ENCODE measurements around the gene DDX25.

DDX25 gene

DNA sequence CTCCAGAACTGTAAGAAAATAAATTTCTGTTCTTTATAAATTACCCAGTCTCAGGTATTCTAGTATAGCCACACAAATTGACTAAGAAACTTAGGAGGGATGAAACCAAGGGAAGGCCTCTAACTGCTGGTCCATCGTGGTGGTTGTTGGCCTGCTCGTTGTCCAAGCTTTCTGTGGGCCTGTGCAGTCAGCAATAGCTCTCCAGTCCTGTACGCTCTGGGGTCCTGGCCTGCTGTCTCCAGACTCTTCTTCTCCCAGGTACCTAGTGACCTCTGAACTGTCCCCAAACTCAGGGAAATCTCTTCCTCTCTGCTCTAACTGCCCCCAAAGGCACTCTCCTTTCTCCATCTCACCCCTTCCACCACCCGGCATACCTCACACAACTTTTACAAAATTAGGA is 35.8 kb downstream of the DDX25 start:
- Histone ChIP-seq H3K9me3 (replicated peaks; ENCODE audit: low read length) (no peaks in the 10 kb centered on the region), H3K27me3 (ENCODE audit: control insufficient read depth, insufficient read depth, low read length) (no peaks in the 10 kb centered on the region), H3K4me2 (ENCODE audit: low read length) (no peak overlapping the region), H3K9ac (ENCODE audit: low read depth, low read length) (no peak overlapping the region), H3K4me1 (ENCODE audit: control insufficient read depth, insufficient read depth, low read length) (peaks cover 3% of the 10 kb centered on the region), H3K36me3 (ENCODE audit: insufficient read depth, low read length) (no peaks in the 10 kb centered on the region), H3K4me3 (ENCODE audit: low read length) (no peak overlapping the region)

- Histone ChIP-seq H3K4me3 (ENCODE audit: low read length) (no peak overlapping the region), H3K36me3 (ENCODE audit: insufficient read depth, low read length) (no peaks in the 10 kb centered on the region), H3K4me2 (ENCODE audit: low read length) (no peak overlapping the region), H3K4me1 (ENCODE audit: control insufficient read depth, insufficient read depth, low read length) (peaks cover 3% of the 10 kb centered on the region), H3K9me3 (replicated peaks; ENCODE audit: low read length) (no peaks in the 10 kb centered on the region), H3K27me3 (ENCODE audit: control insufficient read depth, insufficient read depth, low read length) (no peaks in the 10 kb centered on the region), H3K9ac (ENCODE audit: low read depth, low read length) (no peak overlapping the region)
Measured at GRCh38 chr11:125941267-125941618, 36.9 kb downstream of the DDX25 start.

DNA sequence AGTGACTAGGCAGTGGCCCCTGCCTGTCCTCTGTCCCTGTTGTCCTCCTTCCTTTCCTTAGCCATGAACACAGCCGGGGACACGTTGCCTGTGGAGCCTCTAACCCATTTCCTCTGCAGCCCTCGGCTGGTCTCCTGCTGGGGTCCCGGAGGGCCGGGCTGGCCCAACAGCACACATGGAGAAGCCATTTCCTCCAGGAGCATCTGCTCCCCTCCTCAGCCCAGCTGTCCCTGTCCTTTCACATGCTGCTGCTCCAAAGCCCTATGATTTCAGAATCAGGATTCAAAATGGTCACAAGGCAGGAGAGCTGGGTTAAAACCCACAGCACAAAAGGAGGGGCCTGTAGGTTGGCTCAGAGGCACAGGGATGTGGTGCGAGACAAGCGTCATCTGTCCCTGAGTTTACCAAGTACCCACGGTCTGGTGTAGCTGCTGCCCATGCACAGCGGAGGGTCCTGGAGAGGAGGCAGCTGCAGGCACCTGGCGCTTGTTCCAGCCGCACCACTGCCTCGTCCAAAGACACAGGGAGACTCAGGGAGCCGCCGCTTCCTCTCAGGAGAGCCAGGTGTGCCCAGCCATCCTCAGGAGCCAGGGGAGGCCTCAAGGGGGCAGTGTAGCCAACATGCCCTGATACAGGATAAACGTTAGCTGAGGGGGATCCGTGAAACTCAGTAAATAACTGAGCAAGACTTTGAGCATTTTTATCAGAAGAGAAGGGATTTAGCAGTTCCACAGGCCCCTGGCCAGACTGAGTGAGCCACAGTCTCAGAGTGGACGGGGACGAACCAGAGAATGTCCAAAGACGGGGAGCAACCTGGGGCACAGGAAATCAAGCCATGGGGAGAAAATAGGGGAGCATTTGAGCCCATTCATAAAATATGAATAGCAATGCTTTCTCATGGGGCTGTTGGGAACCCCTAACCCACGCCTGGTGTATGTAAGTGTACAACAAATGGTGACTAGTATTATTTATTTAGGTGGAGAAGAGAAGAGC is 37.6 kb downstream of the DDX25 start:
- no peaks in the 10 kb centered on the region for H3K9me3 ChIP-seq (replicated peaks; ENCODE audit: low read length)
- H3K4me2 ChIP-seq (ENCODE audit: low read length), result peak overlapping the region; percentile 15
- no peak overlapping the region for H3K9ac ChIP-seq (ENCODE audit: low read depth, low read length)
- no peaks in the 10 kb centered on the region for H3K36me3 ChIP-seq (ENCODE audit: insufficient read depth, low read length)
- H3K4me3 ChIP-seq (ENCODE audit: low read length), result no peak overlapping the region
- H3K4me1 ChIP-seq (ENCODE audit: control insufficient read depth, insufficient read depth, low read length), result peaks cover 3% of the 10 kb centered on the region
- no peaks in the 10 kb centered on the region for H3K27me3 ChIP-seq (ENCODE audit: control insufficient read depth, insufficient read depth, low read length)

- Histone ChIP-seq H3K9me3 (replicated peaks; ENCODE audit: low read length) (no peaks in the 10 kb centered on the region), H3K9ac (ENCODE audit: low read depth, low read length) (no peak overlapping the region), H3K27me3 (ENCODE audit: control insufficient read depth, insufficient read depth, low read length) (no peaks in the 10 kb centered on the region)
Measured at GRCh38 chr11:125942771-125943428, 38.6 kb downstream of the DDX25 start.

DNA sequence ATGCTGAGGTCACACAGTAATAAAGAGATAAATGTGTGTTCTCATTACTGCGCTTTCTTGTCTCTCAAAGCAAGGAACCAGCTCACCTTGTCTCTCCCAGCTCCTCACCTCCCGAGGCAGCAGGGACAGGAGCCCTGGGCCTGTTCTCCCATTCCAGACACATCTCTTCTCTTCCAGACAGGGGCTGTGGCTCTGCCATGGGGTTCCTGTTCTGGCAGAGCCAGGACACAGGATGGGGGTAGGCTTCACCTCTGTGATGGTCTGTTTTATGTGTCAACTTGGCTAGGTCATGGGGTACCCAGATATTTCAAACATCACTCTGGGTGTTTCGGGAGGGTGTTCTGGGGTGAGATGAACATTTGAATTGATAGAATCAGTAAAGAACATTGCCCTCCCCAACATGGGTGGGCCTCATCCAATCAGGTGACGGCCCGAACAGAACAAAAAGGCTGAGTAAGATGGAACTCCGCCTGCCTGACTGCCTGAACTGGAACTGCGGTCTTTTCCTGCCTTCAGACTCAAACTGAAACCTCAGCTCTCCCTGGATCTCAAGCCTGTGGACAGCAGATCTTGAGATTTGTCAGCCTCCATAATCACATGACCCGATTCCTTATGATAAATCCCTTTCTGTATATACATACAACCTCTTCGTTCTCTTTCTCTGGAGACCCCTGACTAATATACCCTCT is 39.5 kb downstream of the DDX25 start:
- peaks cover 3% of the 10 kb centered on the region for H3K4me1 ChIP-seq (ENCODE audit: control insufficient read depth, insufficient read depth, low read length)
- H3K9me3 ChIP-seq (replicated peaks; ENCODE audit: low read length), result no peaks in the 10 kb centered on the region
- H3K9ac ChIP-seq (ENCODE audit: low read depth, low read length), result no peak overlapping the region
- H3K4me3 ChIP-seq (ENCODE audit: low read length), result no peak overlapping the region
- peaks cover 3% of the 10 kb centered on the region for H3K27me3 ChIP-seq (ENCODE audit: control insufficient read depth, insufficient read depth, low read length)
- no peaks in the 10 kb centered on the region for H3K36me3 ChIP-seq (ENCODE audit: insufficient read depth, low read length)
- no peak overlapping the region for H3K4me2 ChIP-seq (ENCODE audit: low read length)

More at GRCh38 chr11:125942771-125943428, 38.6 kb downstream of the DDX25 start:
- H3K4me3 ChIP-seq (ENCODE audit: low read length), result no peak overlapping the region
- peaks cover 3% of the 10 kb centered on the region for H3K4me1 ChIP-seq (ENCODE audit: control insufficient read depth, insufficient read depth, low read length)
- no peaks in the 10 kb centered on the region for H3K36me3 ChIP-seq (ENCODE audit: insufficient read depth, low read length)
- H3K4me2 ChIP-seq (ENCODE audit: low read length), result no peak overlapping the region

DNA sequence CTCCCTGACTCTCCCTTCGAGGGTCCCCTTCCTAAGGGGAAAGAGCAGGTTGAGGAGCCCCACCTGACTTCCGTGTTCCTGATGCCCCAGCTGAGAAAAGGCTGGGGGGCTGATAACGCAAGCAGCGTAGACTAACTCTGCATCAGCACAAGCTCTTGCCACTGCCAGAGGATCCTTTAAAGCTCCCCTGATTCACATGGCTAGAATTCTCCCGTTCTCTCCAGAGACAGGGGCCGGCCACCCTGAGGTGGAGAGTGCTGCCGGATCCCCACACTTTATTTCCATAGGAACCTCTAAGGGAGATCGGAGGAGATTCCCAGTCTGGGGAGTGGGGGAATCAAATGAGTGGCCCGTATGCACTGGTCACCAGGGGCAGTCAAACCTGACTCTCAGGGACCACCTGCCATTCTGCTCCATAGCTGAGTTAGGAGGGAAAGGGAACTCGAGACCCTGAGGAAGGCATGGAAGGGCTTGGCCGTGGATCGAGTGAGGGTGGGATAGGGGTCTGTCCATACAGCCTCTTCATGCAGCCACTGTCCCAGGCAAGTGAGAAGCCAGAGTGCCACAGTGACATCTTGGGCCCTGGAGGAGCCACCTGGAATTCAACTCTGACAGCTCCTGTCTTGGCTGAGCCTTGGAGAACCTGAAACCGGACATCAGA is 40.2 kb downstream of the DDX25 start:
- Histone ChIP-seq H3K9ac (ENCODE audit: low read depth, low read length) (no peak overlapping the region), H3K27me3 (ENCODE audit: control insufficient read depth, insufficient read depth, low read length) (peaks cover 3% of the 10 kb centered on the region)

DNA sequence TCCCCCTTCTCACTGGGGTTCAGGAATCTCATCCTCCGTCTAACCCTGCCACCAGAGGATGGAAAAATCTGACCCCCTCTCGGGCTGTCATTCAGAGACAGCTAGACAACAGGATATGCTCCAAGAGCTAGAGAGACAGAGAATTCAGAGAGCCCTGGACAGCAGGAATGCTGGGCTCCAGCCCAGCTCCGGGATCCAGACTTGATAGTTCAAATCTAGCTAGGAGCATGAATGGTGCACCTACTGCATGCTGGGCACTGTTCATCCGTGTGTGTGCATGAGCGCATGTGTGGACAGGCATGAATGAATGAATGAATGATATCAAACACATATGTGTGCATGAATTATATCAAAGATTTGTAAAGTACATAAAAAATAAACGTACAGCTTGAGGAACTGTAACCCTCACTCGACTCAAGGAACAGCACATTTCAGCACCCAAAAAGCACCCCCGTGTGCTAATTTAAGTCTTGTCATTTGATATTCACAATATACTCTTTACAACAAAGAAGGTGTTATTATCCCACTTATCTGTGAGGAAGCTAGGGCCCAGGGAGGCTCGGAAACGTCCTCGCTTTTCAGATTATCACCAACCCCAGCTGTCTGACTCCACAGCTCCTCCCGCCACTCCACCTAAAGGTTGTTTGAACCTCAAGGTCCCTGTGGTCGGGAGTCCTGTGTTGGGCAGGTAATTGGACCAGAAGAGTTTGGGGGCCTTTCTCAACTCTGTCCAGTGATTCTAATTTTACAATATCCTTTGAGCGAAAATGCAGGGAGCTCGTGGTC is 40.9 kb downstream of the DDX25 start:
- H3K4me3 ChIP-seq (ENCODE audit: low read length), result no peak overlapping the region
- H3K4me1 ChIP-seq (ENCODE audit: control insufficient read depth, insufficient read depth, low read length), result peaks cover 3% of the 10 kb centered on the region
- no peak overlapping the region for H3K4me2 ChIP-seq (ENCODE audit: low read length)
- no peaks in the 10 kb centered on the region for H3K9me3 ChIP-seq (replicated peaks; ENCODE audit: low read length)
- H3K9ac ChIP-seq (ENCODE audit: low read depth, low read length), result no peak overlapping the region
- peaks cover 5% of the 10 kb centered on the region for H3K27me3 ChIP-seq (ENCODE audit: control insufficient read depth, insufficient read depth, low read length)
- no peaks in the 10 kb centered on the region for H3K36me3 ChIP-seq (ENCODE audit: insufficient read depth, low read length)

More for the DNA sequence above, 40.2 kb downstream of the DDX25 start:
- Histone ChIP-seq H3K36me3 (ENCODE audit: insufficient read depth, low read length) (no peaks in the 10 kb centered on the region), H3K4me1 (ENCODE audit: control insufficient read depth, insufficient read depth, low read length) (peaks cover 3% of the 10 kb centered on the region), H3K4me3 (ENCODE audit: low read length) (no peak overlapping the region), H3K4me2 (ENCODE audit: low read length) (no peak overlapping the region), H3K9me3 (replicated peaks; ENCODE audit: low read length) (no peaks in the 10 kb centered on the region)

DNA sequence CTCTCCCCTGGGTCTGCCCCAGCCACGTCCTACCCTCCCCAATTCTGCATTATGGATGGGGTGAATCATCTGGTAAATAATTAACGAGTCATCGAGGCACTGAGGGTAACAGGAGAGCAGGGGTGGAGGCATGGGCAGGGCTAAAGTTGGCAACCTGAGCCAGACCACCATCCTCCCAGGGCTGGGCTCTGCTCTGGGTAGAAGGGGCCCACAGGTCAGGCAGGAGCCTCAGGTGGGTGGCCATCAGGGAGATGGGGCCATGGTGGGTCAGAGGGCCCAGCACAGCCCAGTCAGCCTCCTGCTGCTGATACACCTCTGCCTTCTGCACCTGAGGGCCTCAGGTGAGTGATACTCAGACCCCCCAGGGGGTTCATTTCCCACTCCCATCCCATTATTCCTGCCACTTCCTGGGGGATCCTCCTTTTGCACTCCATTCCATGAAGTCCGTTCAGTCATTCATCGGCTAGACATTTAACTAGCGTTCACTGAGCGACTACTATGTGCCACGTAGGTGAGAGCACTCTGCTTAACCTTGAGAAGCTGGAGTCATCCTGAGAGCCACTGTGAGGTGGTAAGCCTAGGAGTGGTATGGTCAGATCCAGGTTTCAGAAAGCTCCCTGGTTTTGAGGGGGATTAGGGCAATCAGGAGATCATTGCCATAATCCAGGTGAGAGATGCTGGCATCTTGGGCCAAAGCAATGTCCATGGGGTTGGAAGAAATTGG is 41.7 kb downstream of the DDX25 start, which contains the start of gene VSIG10L2:
TSS of gene VSIG10L2 (plus strand) at position 248 of the 724 bp plus-strand sequence. CDS start at position 260, 12 bp downstream.
- Histone ChIP-seq H3K27me3 (ENCODE audit: control insufficient read depth, insufficient read depth, low read length) (peaks cover 5% of the 10 kb centered on the region), H3K36me3 (ENCODE audit: insufficient read depth, low read length) (no peaks in the 10 kb centered on the region), H3K9ac (ENCODE audit: low read depth, low read length) (no peak within 1 kb of the TSS), H3K9me3 (replicated peaks; ENCODE audit: low read length) (no peaks in the 10 kb centered on the region), H3K4me1 (ENCODE audit: control insufficient read depth, insufficient read depth, low read length) (peaks cover 3% of the 10 kb centered on the region), H3K4me3 (ENCODE audit: low read length) (no peak within 1 kb of the TSS), H3K4me2 (ENCODE audit: low read length) (no peak within 1 kb of the TSS)

GRCh38 chr11:125946712-125947418 is 42.6 kb downstream of the DDX25 start:
- H3K4me1 ChIP-seq (ENCODE audit: control insufficient read depth, insufficient read depth, low read length), result peaks cover 3% of the 10 kb centered on the region
- no peak overlapping the region for H3K4me3 ChIP-seq (ENCODE audit: low read length)
- no peak overlapping the region for H3K4me2 ChIP-seq (ENCODE audit: low read length)
- no peaks in the 10 kb centered on the region for H3K9me3 ChIP-seq (replicated peaks; ENCODE audit: low read length)
- no peak overlapping the region for H3K9ac ChIP-seq (ENCODE audit: low read depth, low read length)
- H3K27me3 ChIP-seq (ENCODE audit: control insufficient read depth, insufficient read depth, low read length), result peaks cover 12% of the 10 kb centered on the region
- no peaks in the 10 kb centered on the region for H3K36me3 ChIP-seq (ENCODE audit: insufficient read depth, low read length)
